Measurements from ENCODE around the gene NTN1. TPM values are rescaled to one million over a fixed set of nuclear protein-coding genes. Genes with fewer than 3 reads are reported as not detected.

Gene NTN1
- polyA plus RNA-seq, 3 donors: 0.03 to 0.04 TPM; not detected in 1

DNA sequence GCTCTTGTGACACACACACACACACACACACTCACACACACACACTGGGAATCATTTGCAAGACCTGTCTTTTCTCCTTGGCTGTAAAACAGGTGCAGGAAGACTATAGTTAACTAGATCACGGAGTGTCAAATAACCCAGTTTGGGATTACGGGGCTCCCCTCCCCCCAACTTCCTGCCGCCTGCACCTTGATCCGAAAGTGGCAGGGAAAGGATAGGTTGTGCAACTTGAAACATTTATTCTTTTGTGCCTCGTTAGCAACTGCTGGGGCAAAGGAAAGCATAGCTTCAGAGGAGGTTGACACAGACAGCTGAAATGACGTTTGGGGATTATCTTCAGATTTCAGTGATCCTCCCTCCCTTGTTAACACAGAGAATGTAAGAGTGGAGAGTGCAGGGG is 149.5 kb downstream of the NTN1 start:
- H3K4me1 ChIP-seq (ENCODE audit: control insufficient read depth in 1 of 2, insufficient read depth in 2 of 2, low read length in 2 of 2): no peaks in the 10 kb centered on the region
- TF ChIP-seq, protein P1, sequence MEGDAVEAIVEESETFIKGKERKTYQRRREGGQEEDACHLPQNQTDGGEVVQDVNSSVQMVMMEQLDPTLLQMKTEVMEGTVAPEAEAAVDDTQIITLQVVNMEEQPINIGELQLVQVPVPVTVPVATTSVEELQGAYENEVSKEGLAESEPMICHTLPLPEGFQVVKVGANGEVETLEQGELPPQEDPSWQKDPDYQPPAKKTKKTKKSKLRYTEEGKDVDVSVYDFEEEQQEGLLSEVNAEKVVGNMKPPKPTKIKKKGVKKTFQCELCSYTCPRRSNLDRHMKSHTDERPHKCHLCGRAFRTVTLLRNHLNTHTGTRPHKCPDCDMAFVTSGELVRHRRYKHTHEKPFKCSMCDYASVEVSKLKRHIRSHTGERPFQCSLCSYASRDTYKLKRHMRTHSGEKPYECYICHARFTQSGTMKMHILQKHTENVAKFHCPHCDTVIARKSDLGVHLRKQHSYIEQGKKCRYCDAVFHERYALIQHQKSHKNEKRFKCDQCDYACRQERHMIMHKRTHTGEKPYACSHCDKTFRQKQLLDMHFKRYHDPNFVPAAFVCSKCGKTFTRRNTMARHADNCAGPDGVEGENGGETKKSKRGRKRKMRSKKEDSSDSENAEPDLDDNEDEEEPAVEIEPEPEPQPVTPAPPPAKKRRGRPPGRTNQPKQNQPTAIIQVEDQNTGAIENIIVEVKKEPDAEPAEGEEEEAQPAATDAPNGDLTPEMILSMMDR (IDR thresholded peaks at IDR 0.05): no peak
- H4K20me1 ChIP-seq (ENCODE audit: insufficient read depth, low read length): no peaks in the 10 kb centered on the region
- no peak overlapping the region for H2AFZ ChIP-seq (ENCODE audit: insufficient read depth, low read depth, low read length, poor library complexity, severe bottlenecking)
- no CpG with 5 or more reads among the region's 6 CpGs for WGBS (ENCODE audit: insufficient coverage)
- H3K27me3 ChIP-seq (ENCODE audit: control insufficient read depth in 2 of 2, insufficient read depth in 2 of 2, low read length in 2 of 2): no peaks in the 10 kb centered on the region
- no peak overlapping the region for H3K27ac ChIP-seq (ENCODE audit: low read depth in 1 of 2, low read length in 2 of 2)
- no peak overlapping the region for H3K27ac Mint-ChIP-seq
- DNase-seq: no peak
- peaks cover 0 to 5% (median 2%) of the 10 kb centered on the region in 3 donors for H3K27me3 Mint-ChIP-seq (ENCODE audit: low read depth in 3 of 3)
- H3K9me3 Mint-ChIP-seq: peaks cover 0 to 5% (median 2%) of the 10 kb centered on the region in 7 donors
- H3K4me3 ChIP-seq (replicated peaks in 1 of 3; ENCODE audit: low read depth in 2 of 3, low read length in 3 of 3): no peak overlapping the region
- no peaks in the 10 kb centered on the region for H3K36me3 ChIP-seq (replicated peaks in 1 of 2; ENCODE audit: control insufficient read depth in 1 of 2, insufficient read depth in 2 of 2, low read length in 2 of 2)
- intact Hi-C loops (cut with micrococcal nuclease): no loop called here
- H3K79me2 ChIP-seq (ENCODE audit: insufficient read depth, low read length): no peaks in the 10 kb centered on the region
- H3K4me2 ChIP-seq (replicated peaks; ENCODE audit: extremely low read depth, low read length, poor library complexity, severe bottlenecking): no peak overlapping the region
- H3K9ac ChIP-seq (ENCODE audit: insufficient read depth, low read length, poor library complexity, severe bottlenecking): no peak overlapping the region
- H3K36me3 Mint-ChIP-seq: no peaks in the 10 kb centered on the region
- no peak overlapping the region for H3K4me3 Mint-ChIP-seq
- H3K4me1 Mint-ChIP-seq: no peaks in the 10 kb centered on the region
- no peaks in the 10 kb centered on the region for H3K9me3 ChIP-seq (replicated peaks in 1 of 2; ENCODE audit: control insufficient read depth in 1 of 2, insufficient read depth in 1 of 2, low read length in 2 of 2)

DNA sequence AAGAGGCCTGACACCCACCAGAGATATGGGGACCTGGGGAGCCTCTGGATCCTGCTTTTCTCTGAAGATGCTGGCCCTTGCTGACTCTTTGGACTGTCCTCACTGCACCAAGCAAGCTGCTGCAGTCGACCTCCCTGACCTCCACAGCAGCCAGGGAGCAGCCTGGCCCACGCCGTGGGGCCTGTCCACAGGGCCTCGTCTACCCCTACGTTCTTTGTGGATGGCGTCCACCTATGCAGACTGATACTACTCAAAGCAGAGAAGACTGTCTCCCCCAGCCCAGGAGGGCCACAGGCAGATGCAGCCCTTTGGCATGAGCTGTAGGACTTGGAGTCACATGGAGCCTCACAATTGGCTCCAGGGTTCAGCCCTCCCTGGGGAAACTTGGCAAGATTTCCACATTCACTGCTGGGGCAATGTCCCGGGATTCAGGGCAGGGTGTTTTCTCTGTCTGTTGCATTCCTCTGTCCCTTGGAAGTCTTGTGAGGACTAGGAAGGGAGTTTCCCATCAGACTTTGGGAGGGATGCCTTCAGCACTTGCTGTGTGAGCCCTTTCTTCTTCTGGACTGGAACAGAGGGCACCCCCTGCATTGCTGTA is 152.2 kb downstream of the NTN1 start:
- no peak overlapping the region for H3K4me3 ChIP-seq (replicated peaks in 1 of 3; ENCODE audit: low read depth in 2 of 3, low read length in 3 of 3)
- Mint-ChIP-seq H3K27me3 (ENCODE audit: low read depth in 3 of 3) (peaks cover 2 to 11% (median 2%) of the 10 kb centered on the region in 3 donors), H3K9me3 (peaks cover 0 to 5% (median 2%) of the 10 kb centered on the region in 7 donors), H3K36me3 (no peaks in the 10 kb centered on the region), H3K4me1 (no peaks in the 10 kb centered on the region), H3K27ac (no peak overlapping the region), H3K4me3 (no peak overlapping the region)
- no peaks in the 10 kb centered on the region for H4K20me1 ChIP-seq (ENCODE audit: insufficient read depth, low read length)
- H3K36me3 ChIP-seq (replicated peaks in 1 of 2; ENCODE audit: control insufficient read depth in 1 of 2, insufficient read depth in 2 of 2, low read length in 2 of 2): no peaks in the 10 kb centered on the region
- H3K27ac ChIP-seq (ENCODE audit: low read depth in 1 of 2, low read length in 2 of 2): no peak overlapping the region
- WGBS (ENCODE audit: insufficient coverage): 92% methylated on average over 6 of the region's 7 CpGs
- no peak overlapping the region for H2AFZ ChIP-seq (ENCODE audit: insufficient read depth, low read depth, low read length, poor library complexity, severe bottlenecking)
- TF ChIP-seq, protein P1 (IDR thresholded peaks at IDR 0.05): no peak
- H3K9ac ChIP-seq (ENCODE audit: insufficient read depth, low read length, poor library complexity, severe bottlenecking): no peak overlapping the region
- intact Hi-C loops (cut with micrococcal nuclease): no loop called here
- H3K4me1 ChIP-seq (ENCODE audit: control insufficient read depth in 1 of 2, insufficient read depth in 2 of 2, low read length in 2 of 2): no peaks in the 10 kb centered on the region
- H3K79me2 ChIP-seq (ENCODE audit: insufficient read depth, low read length): no peaks in the 10 kb centered on the region
- H3K9me3 ChIP-seq (replicated peaks in 1 of 2; ENCODE audit: control insufficient read depth in 1 of 2, insufficient read depth in 1 of 2, low read length in 2 of 2): no peaks in the 10 kb centered on the region
- no peak for DNase-seq
- H3K27me3 ChIP-seq (ENCODE audit: control insufficient read depth in 2 of 2, insufficient read depth in 2 of 2, low read length in 2 of 2): no peaks in the 10 kb centered on the region
- H3K4me2 ChIP-seq (replicated peaks; ENCODE audit: extremely low read depth, low read length, poor library complexity, severe bottlenecking): no peak overlapping the region
